CD14-positive monocyte (primary cell): Measurements from ENCODE around the gene ISY1. TPM values are rescaled to one million over a fixed set of nuclear protein-coding genes. Genes with fewer than 3 reads are reported as not detected.
A peak's percentile ranks its signal among the peaks of the same experiment; 100 is the strongest.

ENCODE experiments used
- DNase-seq, 3 donors: peaks; one replicate each; pipeline ENCODE4 v3.0.0-alpha.2; 2011 to 2022
- H2AFZ ChIP-seq: 2 replicates; pipeline ENCODE4 v1.6.0; 2012; ENCODE audit warnings: mild to moderate bottlenecking, low read depth, low read length, inconsistent platforms; ENCODE audit not compliant: insufficient read depth, poor library complexity, severe bottlenecking
- H3K27ac ChIP-seq, 2 donors: 1 replicate in 1 of 2; 2 replicates in 1 of 2; pipeline ENCODE4 v1.5.1; 2012 to 2013; ENCODE audit warnings: low read length in 2 of 2, control low read depth in 1 of 2, inconsistent platforms in 1 of 2, low read depth in 1 of 2, mild to moderate bottlenecking in 1 of 2
- H3K27me3 ChIP-seq, 2 donors: one replicate each; pipeline versions ENCODE4 v1.6.0 to v1.6.1; 2011 to 2013; ENCODE audit warnings: low read length in 2 of 2; ENCODE audit not compliant: control insufficient read depth in 2 of 2, insufficient read depth in 2 of 2
- H3K36me3 ChIP-seq, 2 donors: replicated peaks in 1 of 2; 1 replicate in 1 of 2; 2 replicates in 1 of 2; pipeline versions ENCODE4 v1.5.1 to v1.6.1; 2012 to 2013; ENCODE audit warnings: low read length in 2 of 2, control low read depth in 1 of 2, inconsistent platforms in 1 of 2, mild to moderate bottlenecking in 1 of 2; ENCODE audit not compliant: insufficient read depth in 2 of 2, control insufficient read depth in 1 of 2
- H3K4me1 ChIP-seq, 2 donors: 1 replicate in 1 of 2; 2 replicates in 1 of 2; pipeline versions ENCODE4 v1.5.1 to v1.6.1; 2012 to 2013; ENCODE audit warnings: low read length in 2 of 2, control low read depth in 1 of 2, inconsistent platforms in 1 of 2, mild to moderate bottlenecking in 1 of 2, moderate library complexity in 1 of 2; ENCODE audit not compliant: insufficient read depth in 2 of 2, control insufficient read depth in 1 of 2
- H3K4me2 ChIP-seq: replicated peaks from 2 replicates; pipeline ENCODE3; 2012; ENCODE audit warnings: low read length, moderate library complexity, mild to moderate bottlenecking; ENCODE audit not compliant: poor library complexity, severe bottlenecking; ENCODE audit errors: extremely low read depth
- H3K4me3 ChIP-seq, 3 experiments: fragments of 200-600 bp in 1 of 3; sonication (generic) in 1 of 3; replicated peaks in 1 of 3; 1 replicate in 2 of 3; 2 replicates in 1 of 3; pipeline ENCODE4 v1.5.1; 2011 to 2013; ENCODE audit warnings: low read length in 3 of 3, mild to moderate bottlenecking in 3 of 3, control low read depth in 2 of 3, low read depth in 2 of 3, inconsistent platforms in 1 of 3, moderate library complexity in 1 of 3
- H3K79me2 ChIP-seq: 2 replicates; pipeline ENCODE4 v1.6.0; 2012; ENCODE audit warnings: mild to moderate bottlenecking, control low read depth, inconsistent platforms, low read length, moderate library complexity; ENCODE audit not compliant: insufficient read depth
- H3K9ac ChIP-seq: 2 replicates; pipeline ENCODE4 v1.6.0; 2017; ENCODE audit warnings: low read length, mild to moderate bottlenecking; ENCODE audit not compliant: insufficient read depth, poor library complexity, severe bottlenecking
- H3K9me3 ChIP-seq, 2 donors: replicated peaks in 1 of 2; 1 replicate in 1 of 2; 2 replicates in 1 of 2; pipeline versions ENCODE4 v1.5.1 to v1.6.1; 2012 to 2013; ENCODE audit warnings: low read length in 2 of 2, control low read depth in 1 of 2; ENCODE audit not compliant: control insufficient read depth in 1 of 2, insufficient read depth in 1 of 2
- H4K20me1 ChIP-seq: 2 replicates; pipeline ENCODE4 v1.6.0; 2012; ENCODE audit warnings: mild to moderate bottlenecking, low read length, control low read depth, moderate library complexity; ENCODE audit not compliant: insufficient read depth
- H3K27ac Mint-ChIP-seq, 7 donors: one replicate each; pipeline ENCODE4 v1.8.0; 2020; ENCODE audit warnings: mild to moderate bottlenecking in 7 of 7, mixed read lengths in 7 of 7, moderate library complexity in 6 of 7, inconsistent platforms in 2 of 7
- H3K27me3 Mint-ChIP-seq, 3 donors: one replicate each; pipeline ENCODE4 v1.8.0; 2021 to 2022; ENCODE audit warnings: low read depth in 3 of 3, mild to moderate bottlenecking in 3 of 3, mixed read lengths in 3 of 3, moderate library complexity in 3 of 3, inconsistent platforms in 1 of 3
- H3K36me3 Mint-ChIP-seq, 2 donors: one replicate each; pipeline ENCODE4 v1.8.0; 2020; ENCODE audit warnings: mixed read lengths in 2 of 2, inconsistent platforms in 1 of 2, mild to moderate bottlenecking in 1 of 2
- H3K4me1 Mint-ChIP-seq: one replicate; pipeline ENCODE4 v1.8.0; 2020; ENCODE audit warnings: mild to moderate bottlenecking, mixed read lengths
- H3K4me3 Mint-ChIP-seq, 2 donors: one replicate each; pipeline ENCODE4 v1.8.0; 2020; ENCODE audit warnings: mild to moderate bottlenecking in 2 of 2, mixed read lengths in 2 of 2, moderate library complexity in 1 of 2
- H3K9me3 Mint-ChIP-seq, 7 donors: one replicate each; pipeline ENCODE4 v1.8.0; 2020 to 2022; ENCODE audit warnings: mixed read lengths in 7 of 7, mild to moderate bottlenecking in 6 of 7, moderate library complexity in 6 of 7, inconsistent platforms in 2 of 7
- WGBS: methylation state at CpG from one replicate; pipeline ENCODE4 v1.1.5; 2013; ENCODE audit warnings: missing lambda C conversion rate; ENCODE audit not compliant: insufficient coverage; 5-methylcytosine and 5-hydroxymethylcytosine counted together
- intact Hi-C, 2 donors: fragments of 100-400 bp; cut with micrococcal nuclease; formaldehyde crosslinking; loops; one replicate each; pipeline versions ENCODE4 v1.15.0 to v1.15.1; 2023
- polyA plus RNA-seq, 3 donors: library from polyadenylated mRNA; depleted of rRNA in 1 of 3; unstranded in 2 of 3; stranded (reverse) in 1 of 3; fragments of 300-500 nt in 2 of 3; fragments of >200 nt in 1 of 3; fragmentation: Illumina TruSeq in 2 of 3; gene quantifications; 1 replicate in 2 of 3; 2 replicates in 1 of 3; pipeline ENCODE4 v1.2.3, GENCODE V29; 2012 to 2021
- TF ChIP-seq, protein P1 (sequence below): fragments of 200-600 bp; IDR thresholded peaks from one replicate; pipeline ENCODE4 v1.8.0; 2022; ENCODE audit warnings: antibody characterized with exemption, mild to moderate bottlenecking

ISY1 gene
- polyA plus RNA-seq, 3 donors, result 25.2 to 70.7 (median 67.9) TPM

DNA sequence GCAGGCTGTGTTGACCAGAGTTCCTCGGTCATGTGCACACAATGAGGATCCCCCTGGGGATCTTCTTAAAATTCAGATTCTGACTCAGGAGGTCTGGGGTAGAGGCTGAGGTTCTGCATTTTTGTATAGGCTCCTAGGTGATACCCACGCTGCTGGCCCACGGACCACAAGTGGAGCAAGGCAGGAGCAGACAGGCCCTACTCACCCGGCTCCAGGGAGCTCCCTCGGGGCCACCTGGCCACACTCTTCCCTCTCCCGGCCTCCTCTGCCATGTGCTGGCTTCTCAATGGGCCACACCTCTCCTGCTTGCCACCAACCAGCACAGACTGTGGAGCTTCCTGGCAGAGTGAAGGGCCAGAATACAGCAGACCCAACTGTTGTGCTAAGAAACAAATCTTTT, 76.4 kb downstream of the ISY1 start:
- Mint-ChIP-seq H3K9me3 (peaks cover 0 to 2% (median 0%) of the 10 kb centered on the region in 7 donors), H3K4me3 (no peak overlapping the region), H3K27ac (no peak overlapping the region), H3K36me3 (no peaks in the 10 kb centered on the region), H3K4me1 (peaks cover 2% of the 10 kb centered on the region), H3K27me3 (peaks cover 3 to 7% (median 4%) of the 10 kb centered on the region in 3 donors)
- intact Hi-C loops, result no loop called here
- no peak overlapping the region for H3K9ac ChIP-seq
- no peaks in the 10 kb centered on the region for H3K4me1 ChIP-seq
- H3K27me3 ChIP-seq, result no peaks in the 10 kb centered on the region
- H3K4me2 ChIP-seq, result no peak overlapping the region
- H4K20me1 ChIP-seq, result peaks cover 7% of the 10 kb centered on the region
- H3K27ac ChIP-seq, result no peak overlapping the region
- TF ChIP-seq, protein P1, sequence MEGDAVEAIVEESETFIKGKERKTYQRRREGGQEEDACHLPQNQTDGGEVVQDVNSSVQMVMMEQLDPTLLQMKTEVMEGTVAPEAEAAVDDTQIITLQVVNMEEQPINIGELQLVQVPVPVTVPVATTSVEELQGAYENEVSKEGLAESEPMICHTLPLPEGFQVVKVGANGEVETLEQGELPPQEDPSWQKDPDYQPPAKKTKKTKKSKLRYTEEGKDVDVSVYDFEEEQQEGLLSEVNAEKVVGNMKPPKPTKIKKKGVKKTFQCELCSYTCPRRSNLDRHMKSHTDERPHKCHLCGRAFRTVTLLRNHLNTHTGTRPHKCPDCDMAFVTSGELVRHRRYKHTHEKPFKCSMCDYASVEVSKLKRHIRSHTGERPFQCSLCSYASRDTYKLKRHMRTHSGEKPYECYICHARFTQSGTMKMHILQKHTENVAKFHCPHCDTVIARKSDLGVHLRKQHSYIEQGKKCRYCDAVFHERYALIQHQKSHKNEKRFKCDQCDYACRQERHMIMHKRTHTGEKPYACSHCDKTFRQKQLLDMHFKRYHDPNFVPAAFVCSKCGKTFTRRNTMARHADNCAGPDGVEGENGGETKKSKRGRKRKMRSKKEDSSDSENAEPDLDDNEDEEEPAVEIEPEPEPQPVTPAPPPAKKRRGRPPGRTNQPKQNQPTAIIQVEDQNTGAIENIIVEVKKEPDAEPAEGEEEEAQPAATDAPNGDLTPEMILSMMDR, result no peak
- no peak overlapping the region for H3K4me3 ChIP-seq
- 85% methylated on average over 6 of the region's 6 CpGs for WGBS
- DNase-seq, result no peak
- H3K79me2 ChIP-seq, result no peaks in the 10 kb centered on the region
- H2AFZ ChIP-seq, result no peak overlapping the region
- no peaks in the 10 kb centered on the region for H3K9me3 ChIP-seq
- no peaks in the 10 kb centered on the region for H3K36me3 ChIP-seq

DNA sequence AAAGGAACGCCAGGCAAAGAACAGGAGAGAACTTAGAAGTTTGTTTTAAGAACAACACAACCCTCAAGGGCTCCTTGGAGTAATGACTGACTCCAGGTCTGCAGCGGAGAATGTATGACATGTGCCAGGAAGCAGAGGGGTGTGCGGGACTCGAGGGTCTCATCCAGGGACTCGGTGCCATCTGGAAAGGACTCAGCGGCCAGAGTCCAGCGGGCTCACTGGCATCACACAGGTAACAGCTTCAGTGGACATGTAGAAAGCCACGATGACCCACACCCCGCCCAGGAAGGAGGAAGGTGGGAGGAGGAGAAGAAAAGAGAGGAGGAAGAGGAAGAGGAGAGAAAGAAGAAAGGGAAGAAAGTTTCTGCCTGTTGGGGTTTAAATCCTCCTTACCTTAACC, 78.8 kb downstream of the ISY1 start:
- H4K20me1 ChIP-seq, result peaks cover 4% of the 10 kb centered on the region
- H3K79me2 ChIP-seq, result no peaks in the 10 kb centered on the region
- Mint-ChIP-seq H3K4me3 (peak overlapping the region in 1 of 2 donors; percentile 18), H3K36me3 (no peaks in the 10 kb centered on the region), H3K9me3 (peaks cover 0 to 2% (median 0%) of the 10 kb centered on the region in 7 donors), H3K27me3 (peaks cover 4 to 9% (median 4%) of the 10 kb centered on the region in 3 donors), H3K4me1 (peaks cover 2% of the 10 kb centered on the region), H3K27ac (peak overlapping the region in 1 of 7 donors; percentile 72)
- no peak overlapping the region for H3K4me3 ChIP-seq
- no peaks in the 10 kb centered on the region for H3K27me3 ChIP-seq
- no peaks in the 10 kb centered on the region for H3K4me1 ChIP-seq
- WGBS, result 88% methylated on average over 6 of the region's 9 CpGs
- H2AFZ ChIP-seq, result no peak overlapping the region
- H3K9ac ChIP-seq, result no peak overlapping the region
- DNase-seq, result no peak
- H3K27ac ChIP-seq, result no peak overlapping the region
- intact Hi-C loops, result no loop called here
- TF ChIP-seq, protein P1, result no peak
- no peak overlapping the region for H3K4me2 ChIP-seq
- no peaks in the 10 kb centered on the region for H3K36me3 ChIP-seq
- no peaks in the 10 kb centered on the region for H3K9me3 ChIP-seq
